ENCODE results near the gene THSD4. TPM values are rescaled to one million over a fixed set of nuclear protein-coding genes. Genes with fewer than 3 reads are reported as not detected.

The THSD4 gene
- total RNA-seq, 2 experiments from 2014 or later: not detected

- Histone ChIP-seq H3K27ac (ENCODE audit: low read depth, low read length, poor library complexity, severe bottlenecking) (no peak overlapping the region), H3K36me3 (ENCODE audit: insufficient read depth, low read length) (no peaks in the 10 kb centered on the region), H3K9me2 (ENCODE audit: insufficient read depth, low read length) (no peaks in the 10 kb centered on the region), H3K4me1 (ENCODE audit: insufficient read depth, low read length, poor library complexity, severe bottlenecking) (no peaks in the 10 kb centered on the region), H2AFZ (ENCODE audit: low read length) (no peak overlapping the region), H3K4me2 (ENCODE audit: low read length) (no peak overlapping the region), H3K79me2 (ENCODE audit: insufficient read depth, low read depth, low read length) (no peaks in the 10 kb centered on the region), H4K20me1 (ENCODE audit: insufficient read depth, low read length) (no peaks in the 10 kb centered on the region), H3K4me3 (ENCODE audit: low read depth, low read length, poor library complexity, severe bottlenecking) (no peak overlapping the region), H3K9me3 (ENCODE audit: low read length) (0 out of 2 replicates have a peak, but pooled peaks cover 8% of the 10 kb centered on the region)
- intact Hi-C loops (cut with micrococcal nuclease; ENCODE audit: unreplicated experiment): no loop called here
- no TSS peak for BruUV-seq (replicated peaks)
- ChIA-PET CTCF (ENCODE audit: unreplicated experiment) (no interaction called here), POLR2A (no interaction called here)
- TF ChIP-seq, protein P1, sequence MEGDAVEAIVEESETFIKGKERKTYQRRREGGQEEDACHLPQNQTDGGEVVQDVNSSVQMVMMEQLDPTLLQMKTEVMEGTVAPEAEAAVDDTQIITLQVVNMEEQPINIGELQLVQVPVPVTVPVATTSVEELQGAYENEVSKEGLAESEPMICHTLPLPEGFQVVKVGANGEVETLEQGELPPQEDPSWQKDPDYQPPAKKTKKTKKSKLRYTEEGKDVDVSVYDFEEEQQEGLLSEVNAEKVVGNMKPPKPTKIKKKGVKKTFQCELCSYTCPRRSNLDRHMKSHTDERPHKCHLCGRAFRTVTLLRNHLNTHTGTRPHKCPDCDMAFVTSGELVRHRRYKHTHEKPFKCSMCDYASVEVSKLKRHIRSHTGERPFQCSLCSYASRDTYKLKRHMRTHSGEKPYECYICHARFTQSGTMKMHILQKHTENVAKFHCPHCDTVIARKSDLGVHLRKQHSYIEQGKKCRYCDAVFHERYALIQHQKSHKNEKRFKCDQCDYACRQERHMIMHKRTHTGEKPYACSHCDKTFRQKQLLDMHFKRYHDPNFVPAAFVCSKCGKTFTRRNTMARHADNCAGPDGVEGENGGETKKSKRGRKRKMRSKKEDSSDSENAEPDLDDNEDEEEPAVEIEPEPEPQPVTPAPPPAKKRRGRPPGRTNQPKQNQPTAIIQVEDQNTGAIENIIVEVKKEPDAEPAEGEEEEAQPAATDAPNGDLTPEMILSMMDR (conservative IDR thresholded peaks at IDR 0.05; ENCODE audit: low read length): no peak
- no peak for TF ChIP-seq EZH2phosphoT487 (IDR thresholded peaks at IDR 0.05; ENCODE audit: borderline replicate concordance, low read depth, low read length)
- no peak for DNase-seq (ENCODE audit: low spot score)
These were observed 473.5 kb downstream of the THSD4 start for GRCh38 chr15:71588746-71589145.

DNA sequence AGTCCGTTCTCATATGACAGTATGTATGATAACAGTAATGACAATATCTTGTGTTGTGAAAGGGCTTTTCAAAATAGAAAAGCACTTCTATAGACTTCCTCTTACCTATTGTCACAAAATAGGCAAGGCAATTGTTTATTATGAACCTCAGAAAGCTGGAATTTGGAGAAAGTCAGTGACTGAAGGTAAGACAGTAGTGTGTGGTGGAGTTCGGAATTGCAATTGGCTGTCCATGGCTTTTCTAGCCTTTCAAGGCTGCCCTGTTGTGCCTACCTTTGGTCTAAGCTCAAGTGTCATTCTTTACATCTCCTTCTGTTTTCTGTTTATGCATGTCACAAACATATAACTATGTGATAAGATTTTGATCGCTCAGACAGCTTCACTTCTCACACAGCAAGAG is 475.8 kb downstream of the THSD4 start:
- intact Hi-C loops (cut with micrococcal nuclease; ENCODE audit: unreplicated experiment): no loop called here
- no TSS peak for BruUV-seq (replicated peaks)
- Histone ChIP-seq H3K36me3 (ENCODE audit: insufficient read depth, low read length) (no peaks in the 10 kb centered on the region), H3K27ac (ENCODE audit: low read depth, low read length, poor library complexity, severe bottlenecking) (no peak overlapping the region), H3K4me2 (ENCODE audit: low read length) (no peak overlapping the region), H3K4me1 (ENCODE audit: insufficient read depth, low read length, poor library complexity, severe bottlenecking) (no peaks in the 10 kb centered on the region), H2AFZ (ENCODE audit: low read length) (no peak overlapping the region), H3K4me3 (ENCODE audit: low read depth, low read length, poor library complexity, severe bottlenecking) (no peak overlapping the region), H3K9me2 (ENCODE audit: insufficient read depth, low read length) (no peaks in the 10 kb centered on the region), H4K20me1 (ENCODE audit: insufficient read depth, low read length) (no peaks in the 10 kb centered on the region), H3K79me2 (ENCODE audit: insufficient read depth, low read depth, low read length) (no peaks in the 10 kb centered on the region), H3K9me3 (ENCODE audit: low read length) (no peaks in the 10 kb centered on the region)
- DNase-seq (ENCODE audit: low spot score): no peak
- CTCF ChIA-PET (ENCODE audit: unreplicated experiment): no interaction called here
- TF ChIP-seq, protein P1 (conservative IDR thresholded peaks at IDR 0.05; ENCODE audit: low read length): no peak
- no peak for TF ChIP-seq EZH2phosphoT487 (IDR thresholded peaks at IDR 0.05; ENCODE audit: borderline replicate concordance, low read depth, low read length)
- POLR2A ChIA-PET: no interaction called here

DNA sequence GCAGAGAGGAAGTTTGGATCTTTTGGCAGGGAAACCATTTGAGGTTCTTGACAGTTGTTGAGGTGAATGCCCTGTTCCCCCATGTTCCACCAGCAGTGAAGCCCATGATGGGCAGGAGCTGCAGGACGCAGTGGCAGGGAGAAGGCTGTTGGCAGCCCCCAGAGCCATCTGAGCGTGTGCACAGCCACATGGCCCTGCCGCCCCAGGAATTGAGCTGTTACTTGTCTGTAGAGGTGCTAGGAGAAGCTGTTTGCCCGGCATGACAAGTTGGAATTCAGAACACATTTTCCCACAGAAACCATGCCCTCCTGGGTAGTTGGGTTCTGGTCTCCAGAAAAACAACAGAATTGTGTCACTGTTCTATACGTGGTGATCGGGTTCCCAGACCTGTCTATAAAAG is 476.9 kb downstream of the THSD4 start:
- Histone ChIP-seq H3K4me3 (ENCODE audit: low read depth, low read length, poor library complexity, severe bottlenecking) (no peak overlapping the region), H3K4me1 (ENCODE audit: insufficient read depth, low read length, poor library complexity, severe bottlenecking) (no peaks in the 10 kb centered on the region), H3K36me3 (ENCODE audit: insufficient read depth, low read length) (no peaks in the 10 kb centered on the region), H3K79me2 (ENCODE audit: insufficient read depth, low read depth, low read length) (no peaks in the 10 kb centered on the region), H3K27ac (ENCODE audit: low read depth, low read length, poor library complexity, severe bottlenecking) (no peak overlapping the region), H3K9me2 (ENCODE audit: insufficient read depth, low read length) (no peaks in the 10 kb centered on the region), H2AFZ (ENCODE audit: low read length) (no peak overlapping the region), H4K20me1 (ENCODE audit: insufficient read depth, low read length) (no peaks in the 10 kb centered on the region), H3K9me3 (ENCODE audit: low read length) (no peaks in the 10 kb centered on the region), H3K4me2 (ENCODE audit: low read length) (no peak overlapping the region)
- no TSS peak for BruUV-seq (replicated peaks)
- no peak for DNase-seq (ENCODE audit: low spot score)
- ChIA-PET CTCF (ENCODE audit: unreplicated experiment) (no interaction called here), POLR2A (no interaction called here)
- intact Hi-C loops (cut with micrococcal nuclease; ENCODE audit: unreplicated experiment): no loop called here
- TF ChIP-seq, protein P1 (conservative IDR thresholded peaks at IDR 0.05; ENCODE audit: low read length): no peak
- no peak for TF ChIP-seq EZH2phosphoT487 (IDR thresholded peaks at IDR 0.05; ENCODE audit: borderline replicate concordance, low read depth, low read length)
